ENCODE data around the gene PARP15. TPM values are rescaled to one million over a fixed set of nuclear protein-coding genes. Genes with fewer than 3 reads are reported as not detected.

PARP15 gene
- total RNA-seq, 1 experiment from 2014 or later, result 0.24 TPM

GRCh38 chr3:122621112-122621511 is 43.7 kb downstream of the PARP15 start:
- Histone ChIP-seq H3K4me2 (ENCODE audit: insufficient read depth, insufficient read length, low read length) (no peak overlapping the region), H3K56ac (ENCODE audit: insufficient read length, low read depth, low read length) (no peak overlapping the region), H4K8ac (replicated peaks; ENCODE audit: insufficient read length, low read depth, low read length) (no peak overlapping the region), H3K79me2 (ENCODE audit: insufficient read depth, low read length) (no peaks in the 10 kb centered on the region), H3K9ac (ENCODE audit: extremely low read depth, insufficient read length, low read length) (no peak overlapping the region), H3K79me1 (ENCODE audit: insufficient read depth, low read depth, low read length, poor library complexity, severe bottlenecking) (no peaks in the 10 kb centered on the region), H3K9me3 (ENCODE audit: control insufficient read depth, low read depth, low read length) (no peaks in the 10 kb centered on the region), H3K23ac (ENCODE audit: insufficient read length, low read depth, low read length) (no peak overlapping the region), H4K91ac (ENCODE audit: insufficient read length, low read depth, low read length) (no peak overlapping the region), H2AK5ac (ENCODE audit: insufficient read length, low read length) (no peak overlapping the region), H2AFZ (ENCODE audit: low read length) (no peak overlapping the region), H3K27me3 (ENCODE audit: insufficient read depth, low read length) (no peaks in the 10 kb centered on the region), H2BK15ac (ENCODE audit: low read depth, low read length) (no peak overlapping the region), H4K5ac (ENCODE audit: insufficient read length, low read depth, low read length) (no peak overlapping the region), H3K18ac (ENCODE audit: insufficient read length, low read depth, low read length) (no peak overlapping the region), H3K27ac (ENCODE audit: insufficient read length, low read depth, low read length) (no peak overlapping the region), H4K20me1 (ENCODE audit: control insufficient read depth, insufficient read depth, insufficient read length) (no peaks in the 10 kb centered on the region), H3K4me1 (ENCODE audit: insufficient read depth, low read length) (no peaks in the 10 kb centered on the region), H2BK120ac (ENCODE audit: low read depth, low read length, poor library complexity, severe bottlenecking) (no peak overlapping the region), H3K23me2 (ENCODE audit: insufficient read length, low read depth, low read length, poor library complexity, severe bottlenecking) (no peaks in the 10 kb centered on the region), H2BK12ac (ENCODE audit: insufficient read length, low read depth, low read length) (no peak overlapping the region), H3K4ac (ENCODE audit: low read depth, low read length) (no peak overlapping the region), H2BK20ac (ENCODE audit: low read depth, low read length, poor library complexity, severe bottlenecking) (no peak overlapping the region), H2BK5ac (ENCODE audit: insufficient read length, low read length) (no peak overlapping the region), H3T11ph (ENCODE audit: low read length) (no peak overlapping the region), H3K14ac (ENCODE audit: insufficient read depth, low read length) (no peak overlapping the region)
- Mint-ChIP-seq H3K36me3 (ENCODE audit: insufficient read depth in 1 of 3, low read depth in 3 of 3) (no peaks in the 10 kb centered on the region), H3K27ac (no peak overlapping the region), H3K27me3 (ENCODE audit: low read depth) (peaks cover 6% of the 10 kb centered on the region), H3K4me1 (peaks cover 5 to 8% of the 10 kb centered on the region in 2 experiments), H3K4me3 (no peak overlapping the region), H3K9me3 (no peaks in the 10 kb centered on the region; a peak in 1 of 5 replicates)
- no peak for TF ChIP-seq CTCF (conservative IDR thresholded peaks at IDR 0.05)
- WGBS (ENCODE audit: extremely low coverage, insufficient read length, low lambda C conversion rate), result no CpG with 5 or more reads among the region's 3 CpGs
- no peak for DNase-seq
